Activated CD4-positive, CD25-positive, alpha-beta regulatory T cell treated with anti-CD3 and anti-CD28 coated beads, Interleukin-2, amount 50 U/mL, for 24 hours (primary cell): ENCODE results near the gene ACTG2.
"Not testable (repeated sequence)": the region's sequence is repeated elsewhere in the genome, so short reads cannot be mapped to it uniquely, and the experiment has no call there.

Experiments used
- ATAC-seq, 2 donors: fragments of 150-1000 bp; cut with Tn5 transposase; one replicate each; pipeline ENCODE4 v1.10.0; 2021; ENCODE audit warnings: mild to moderate bottlenecking in 1 of 2, moderate library complexity in 1 of 2

Gene ACTG2

GRCh38 chr2:73892631-73893329 is at the start of gene ACTG2:
ACTG2 (plus strand) TSS chr2:73893008; CDS start chr2:73901312, 8,304 bp downstream.
- no peak for ATAC-seq

- ATAC-seq = no peak
These were observed 48.7 kb upstream of the ACTG2 start for GRCh38 chr2:73844087-73844486.

GRCh38 chr2:73850009-73850408 is 42.8 kb upstream of the ACTG2 start:
- no peak for ATAC-seq

- ATAC-seq = no peak
These were observed 41.5 kb upstream of the ACTG2 start for GRCh38 chr2:73851274-73851673.

GRCh38 chr2:73852020-73852419 is 40.8 kb upstream of the ACTG2 start:
- ATAC-seq = peak; percentile 58 to 66

GRCh38 chr2:73855526-73855925 is 37.3 kb upstream of the ACTG2 start:
- ATAC-seq = no peak

- ATAC-seq = no peak
These were observed 36.6 kb upstream of the ACTG2 start for GRCh38 chr2:73856214-73856613.

- peak; percentile 97 to 100 for ATAC-seq
These were observed 32.9 kb upstream of the ACTG2 start for GRCh38 chr2:73859721-73860586.

- no peak for ATAC-seq
These were observed 29.8 kb upstream of the ACTG2 start for GRCh38 chr2:73862987-73863386.

GRCh38 chr2:73868204-73868978 is 24.4 kb upstream of the ACTG2 start:
- no peak for ATAC-seq

- no peak for ATAC-seq
These were observed 22.7 kb upstream of the ACTG2 start for GRCh38 chr2:73870084-73870483.

- peak in 1 of 2 donors; percentile 38 for ATAC-seq
These were observed 15.6 kb upstream of the ACTG2 start for GRCh38 chr2:73877071-73877802.

- not testable (repeated sequence) for ATAC-seq
These were observed 14.8 kb upstream of the ACTG2 start for GRCh38 chr2:73877984-73878383.

GRCh38 chr2:73885406-73885805 is 7.4 kb upstream of the ACTG2 start:
- ATAC-seq = no peak

GRCh38 chr2:73886357-73886756 is 6.5 kb upstream of the ACTG2 start:
- ATAC-seq = peak; percentile 84 to 91

- peak; percentile 70 to 78 for ATAC-seq
These were observed 5.0 kb upstream of the ACTG2 start for GRCh38 chr2:73887596-73888353.

GRCh38 chr2:73888388-73888787 is 4.4 kb upstream of the ACTG2 start:
- no peak for ATAC-seq

GRCh38 chr2:73889206-73889605 is 3.6 kb upstream of the ACTG2 start:
- no peak for ATAC-seq

GRCh38 chr2:73890301-73891092 is 2.3 kb upstream of the ACTG2 start:
- ATAC-seq = no peak

- no peak for ATAC-seq
These were observed 1.4 kb upstream of the ACTG2 start for GRCh38 chr2:73891276-73891901.
